RWPE1 (cell line): Measurements from ENCODE around the gene PDE1A.

ENCODE experiments used
- CTCF ChIA-PET: fragments of 350-600 bp; sonication (Branson Sonifier 250); formaldehyde crosslinking; extraction: SDS; loops from one replicate; lab custom pipeline; 2021; lab: Yijun Ruan, JAX
- POLR2A ChIA-PET: fragments of 400-600 bp; formaldehyde crosslinking; extraction: SDS; loops from one replicate; lab custom pipeline; 2020; ENCODE audit warnings: antibody characterized with exemption; ENCODE audit not compliant: low non-redundant PET; lab: Yijun Ruan, JAX
- DNase-seq: peaks from one replicate; pipeline ENCODE4 v3.0.0; 2012; ENCODE audit warnings: low spot score
- H3K27ac ChIP-seq: fragments of 450-650 bp; 2 replicates; pipeline ENCODE4 v1.5.1; 2017
- CTCF ChIP-seq: fragments of 450-650 bp; conservative IDR thresholded peaks from 2 replicates; pipeline ENCODE4 v1.5.1; 2017; ENCODE audit warnings: low read depth, mild to moderate bottlenecking

PDE1A gene

GRCh38 chr2:182248898-182249297 lies 177.9 kb downstream of the PDE1A start:
- ChIA-PET CTCF (interaction anchor here (0.6 to 0.7 kb wide), 2 partner anchors 10 to 196 kb away, joined by 3 to 4 read pairs; no protein-coding TSS in a partner anchor), POLR2A (interaction anchor here (0.5 kb wide), 1 partner anchor 9 kb away, joined by 4 read pairs; no protein-coding TSS in a partner anchor)
- no peak for TF ChIP-seq CTCF
- no peak overlapping the region for H3K27ac ChIP-seq
- no peak for DNase-seq

GRCh38 chr2:182248362-182248761 lies 178.5 kb downstream of the PDE1A start:
- ChIA-PET CTCF (interaction anchor here (0.5 to 0.7 kb wide), 2 partner anchors 389 to 494 kb away, joined by 3 read pairs; no protein-coding TSS in a partner anchor), POLR2A (no interaction called here)
- no peak for TF ChIP-seq CTCF
- no peak overlapping the region for H3K27ac ChIP-seq
- DNase-seq: no peak

GRCh38 chr2:182247831-182248230 lies 179.0 kb downstream of the PDE1A start:
- POLR2A ChIA-PET: no interaction called here
- no peak for TF ChIP-seq CTCF
- no peak for DNase-seq
- no peak overlapping the region for H3K27ac ChIP-seq
- CTCF ChIA-PET: interaction anchor here (0.5 to 0.7 kb wide), 2 partner anchors 390 to 495 kb away, joined by 3 read pairs; no protein-coding TSS in a partner anchor

- POLR2A ChIA-PET: no interaction called here
- CTCF ChIA-PET: interaction anchor here (0.6 kb wide), 2 partner anchors 389 to 403 kb away, joined by 3 read pairs; no protein-coding TSS in a partner anchor
- TF ChIP-seq CTCF: no peak
- DNase-seq: no peak
- no peak overlapping the region for H3K27ac ChIP-seq
Observed at GRCh38 chr2:182245963-182246362, 180.9 kb downstream of the PDE1A start.

- POLR2A ChIA-PET: no interaction called here
Observed at GRCh38 chr2:182242609-182243008, 184.2 kb downstream of the PDE1A start.

GRCh38 chr2:182241936-182242335 lies 184.9 kb downstream of the PDE1A start:
- H3K27ac ChIP-seq: no peak overlapping the region
- ChIA-PET CTCF (no interaction called here), POLR2A (no interaction called here)
- no peak for DNase-seq
- TF ChIP-seq CTCF: no peak

More at GRCh38 chr2:182242609-182243008, 184.2 kb downstream of the PDE1A start:
- CTCF ChIA-PET: no interaction called here
- TF ChIP-seq CTCF: no peak
- no peak for DNase-seq
- H3K27ac ChIP-seq: no peak overlapping the region
